H9 (cell line): ENCODE results near the gene ASB5. TPM values are rescaled to one million over a fixed set of nuclear protein-coding genes. Genes with fewer than 3 reads are reported as not detected.

Source experiments
- DNase-seq: peaks from one replicate; pipeline ENCODE4 v3.0.0-alpha.2; 2017
- H2AFZ ChIP-seq: one replicate; pipeline ENCODE4 v1.6.1; 2013; ENCODE audit warnings: mild to moderate bottlenecking, low read length, control low read depth, moderate library complexity
- H2AK5ac ChIP-seq: 2 replicates; pipeline ENCODE4 v1.6.1; 2013; ENCODE audit warnings: low read length, control low read depth, mixed read lengths; ENCODE audit not compliant: insufficient read length
- H2BK120ac ChIP-seq: one replicate; pipeline ENCODE4 v1.6.1; 2013; ENCODE audit warnings: low read depth, mild to moderate bottlenecking, low read length, control low read depth, inconsistent platforms; ENCODE audit not compliant: poor library complexity, severe bottlenecking
- H2BK12ac ChIP-seq: 2 replicates; pipeline ENCODE4 v1.6.1; 2013; ENCODE audit warnings: low read length, control low read depth, mixed read lengths, low read depth; ENCODE audit not compliant: insufficient read length
- H2BK15ac ChIP-seq: 2 replicates; pipeline ENCODE4 v1.6.1; 2013; ENCODE audit warnings: low read depth, low read length, control low read depth
- H2BK20ac ChIP-seq: one replicate; pipeline ENCODE4 v1.6.1; 2013; ENCODE audit warnings: low read depth, mild to moderate bottlenecking, low read length, control low read depth, inconsistent platforms; ENCODE audit not compliant: poor library complexity, severe bottlenecking
- H2BK5ac ChIP-seq: 2 replicates; pipeline ENCODE4 v1.6.1; 2013; ENCODE audit warnings: low read length, control low read depth, mixed read lengths; ENCODE audit not compliant: insufficient read length
- H3K14ac ChIP-seq: 2 replicates; pipeline ENCODE4 v1.6.1; 2013; ENCODE audit warnings: low read length, control low read depth; ENCODE audit not compliant: insufficient read depth
- H3K18ac ChIP-seq: 2 replicates; pipeline ENCODE4 v1.6.1; 2013; ENCODE audit warnings: low read depth, mild to moderate bottlenecking, mixed read lengths, low read length, control low read depth; ENCODE audit not compliant: insufficient read length
- H3K23ac ChIP-seq: 2 replicates; pipeline ENCODE4 v1.6.1; 2013; ENCODE audit warnings: low read length, control low read depth, mixed read lengths, low read depth; ENCODE audit not compliant: insufficient read length
- H3K23me2 ChIP-seq: 2 replicates; pipeline ENCODE4 v1.6.1; 2013; ENCODE audit warnings: low read depth, mild to moderate bottlenecking, mixed read lengths, low read length, control low read depth; ENCODE audit not compliant: insufficient read length, poor library complexity, severe bottlenecking
- H3K27ac ChIP-seq: 2 replicates; pipeline ENCODE4 v1.5.1; 2013; ENCODE audit warnings: low read length, control low read depth, mixed read lengths, low read depth; ENCODE audit not compliant: insufficient read length
- H3K27me3 ChIP-seq: 2 replicates; pipeline ENCODE4 v1.6.1; 2013; ENCODE audit warnings: low read length, control low read depth, inconsistent platforms; ENCODE audit not compliant: insufficient read depth
- H3K4ac ChIP-seq: 2 replicates; pipeline ENCODE4 v1.6.1; 2013; ENCODE audit warnings: low read depth, mild to moderate bottlenecking, control low read depth, inconsistent platforms, low read length, moderate library complexity
- H3K4me1 ChIP-seq: 2 replicates; pipeline ENCODE4 v1.6.1; 2013; ENCODE audit warnings: low read length, control low read depth, inconsistent platforms; ENCODE audit not compliant: insufficient read depth
- H3K4me2 ChIP-seq: 2 replicates; pipeline ENCODE4 v1.6.1; 2013; ENCODE audit warnings: low read length, control low read depth, mixed read lengths; ENCODE audit not compliant: insufficient read length, insufficient read depth
- H3K56ac ChIP-seq: 2 replicates; pipeline ENCODE4 v1.6.1; 2013; ENCODE audit warnings: low read depth, mild to moderate bottlenecking, mixed read lengths, low read length, control low read depth; ENCODE audit not compliant: insufficient read length
- H3K79me1 ChIP-seq: 2 replicates; pipeline ENCODE4 v1.6.1; 2013; ENCODE audit warnings: low read depth, mild to moderate bottlenecking, moderate library complexity, low read length, control low read depth, inconsistent platforms; ENCODE audit not compliant: insufficient read depth, poor library complexity, severe bottlenecking
- H3K79me2 ChIP-seq: 2 replicates; pipeline ENCODE4 v1.6.1; 2013; ENCODE audit warnings: low read length, control low read depth, inconsistent platforms; ENCODE audit not compliant: insufficient read depth
- H3K9ac ChIP-seq: 2 replicates; pipeline ENCODE4 v1.6.1; 2013; ENCODE audit warnings: low read length, control low read depth, mixed read lengths; ENCODE audit not compliant: insufficient read length; ENCODE audit errors: extremely low read depth
- H3K9me3 ChIP-seq: one replicate; pipeline ENCODE4 v1.6.1; 2013; ENCODE audit warnings: low read depth, low read length, inconsistent platforms; ENCODE audit not compliant: control insufficient read depth
- H3T11ph ChIP-seq: one replicate; pipeline ENCODE4 v1.6.1; 2013; ENCODE audit warnings: mild to moderate bottlenecking, low read length, control low read depth, inconsistent platforms
- H4K20me1 ChIP-seq: one replicate; pipeline ENCODE4 v1.6.1; 2013; ENCODE audit not compliant: control insufficient read depth, insufficient read length, insufficient read depth
- H4K5ac ChIP-seq: 2 replicates; pipeline ENCODE4 v1.6.1; 2013; ENCODE audit warnings: low read depth, mild to moderate bottlenecking, mixed read lengths, low read length, control low read depth; ENCODE audit not compliant: insufficient read length
- H4K8ac ChIP-seq: replicated peaks from 2 replicates; pipeline ENCODE4 v1.6.1; 2013; ENCODE audit warnings: low read length, control low read depth, mixed read lengths, low read depth; ENCODE audit not compliant: insufficient read length
- H4K91ac ChIP-seq: 2 replicates; pipeline ENCODE4 v1.6.1; 2013; ENCODE audit warnings: low read depth, mild to moderate bottlenecking, moderate library complexity, mixed read lengths, low read length, control low read depth; ENCODE audit not compliant: insufficient read length
- H3K27ac Mint-ChIP-seq, 3 experiments: 2 replicates in 2 of 3; 3 replicates in 1 of 3; pipeline ENCODE4 v1.8.0; 2020 to 2021; ENCODE audit warnings: mixed read lengths in 3 of 3, mild to moderate bottlenecking in 1 of 3, moderate library complexity in 1 of 3
- H3K27me3 Mint-ChIP-seq: 2 replicates; pipeline ENCODE4 v1.8.0; 2021; ENCODE audit warnings: low read depth, mild to moderate bottlenecking, moderate library complexity, mixed read lengths
- H3K36me3 Mint-ChIP-seq, 3 experiments: 2 replicates in 2 of 3; 3 replicates in 1 of 3; pipeline ENCODE4 v1.8.0; 2020 to 2021; ENCODE audit warnings: low read depth in 3 of 3, mixed read lengths in 3 of 3; ENCODE audit not compliant: insufficient read depth in 1 of 3
- H3K4me1 Mint-ChIP-seq, 2 experiments: 2 replicates each; pipeline ENCODE4 v1.8.0; 2020; ENCODE audit warnings: mixed read lengths in 2 of 2
- H3K4me3 Mint-ChIP-seq, 2 experiments: 2 replicates in 1 of 2; 3 replicates in 1 of 2; pipeline ENCODE4 v1.8.0; 2020 to 2021; ENCODE audit warnings: mild to moderate bottlenecking in 2 of 2, mixed read lengths in 2 of 2, moderate library complexity in 1 of 2
- H3K9me3 Mint-ChIP-seq, 2 experiments: 2 replicates in 1 of 2; 3 replicates in 1 of 2; pipeline ENCODE4 v1.8.0; 2020; ENCODE audit warnings: mild to moderate bottlenecking in 2 of 2, mixed read lengths in 2 of 2, moderate library complexity in 1 of 2
- CTCF ChIP-seq: fragments of 200-600 bp; sonication (generic); conservative IDR thresholded peaks from 3 replicates; pipeline ENCODE4 v1.8.0; 2021; ENCODE audit warnings: antibody characterized with exemption, mild to moderate bottlenecking
- WGBS: extraction: QIAGEN DNeasy Blood & Tissue Kit; methylation state at CpG from one replicate; pipeline ENCODE4 v1.1.7; 2013; ENCODE audit warnings: missing lambda C conversion rate, low lambda C conversion rate, mixed read lengths; ENCODE audit not compliant: insufficient read length; ENCODE audit errors: extremely low coverage; 5-methylcytosine and 5-hydroxymethylcytosine counted together
- total RNA-seq: library from RNA; stranded (reverse); gene quantifications from 2 replicates; pipeline ENCODE4 v1.2.1, GENCODE V29; 2021

ASB5 gene
- total RNA-seq, 1 experiment from 2014 or later = not detected

- Mint-ChIP-seq H3K36me3 (no peaks in the 10 kb centered on the region), H3K9me3 (no peaks in the 10 kb centered on the region), H3K4me3 (no peak overlapping the region), H3K27me3 (no peaks in the 10 kb centered on the region), H3K27ac (no peak overlapping the region), H3K4me1 (no peaks in the 10 kb centered on the region)
- no peak for DNase-seq
- Histone ChIP-seq H4K5ac (no peak overlapping the region), H2AFZ (no peak overlapping the region), H3K27me3 (no peaks in the 10 kb centered on the region), H2BK20ac (no peak overlapping the region), H3K14ac (no peak overlapping the region), H3K79me1 (no peaks in the 10 kb centered on the region), H3K23me2 (no peaks in the 10 kb centered on the region), H3K23ac (no peak overlapping the region), H4K20me1 (no peaks in the 10 kb centered on the region), H2AK5ac (no peak overlapping the region), H3K27ac (no peak overlapping the region), H2BK120ac (no peak overlapping the region), H3T11ph (no peak overlapping the region), H3K9me3 (no peaks in the 10 kb centered on the region), H4K91ac (no peak overlapping the region), H3K56ac (no peak overlapping the region), H3K4ac (no peak overlapping the region), H4K8ac (no peak overlapping the region), H3K9ac (no peak overlapping the region), H3K18ac (no peak overlapping the region), H3K4me2 (no peak overlapping the region), H2BK15ac (no peak overlapping the region), H3K79me2 (no peaks in the 10 kb centered on the region), H2BK5ac (no peak overlapping the region), H2BK12ac (no peak overlapping the region), H3K4me1 (no peaks in the 10 kb centered on the region)
- no peak for TF ChIP-seq CTCF
- no CpG with 5 or more reads among the region's 5 CpGs for WGBS
Observed at GRCh38 chr4:176270669-176271068, 1.6 kb upstream of the ASB5 start.
